Omental fat pad (tissue), 4 donors: ENCODE results near the gene KRTAP10-4. TPM values are rescaled to one million over a fixed set of nuclear protein-coding genes. Genes with fewer than 3 reads are reported as not detected.

Experiments used
- ATAC-seq: fragments of 150-250 bp; one replicate; pipeline ENCODE4 v1.9.1; 2016; ENCODE audit warnings: mild to moderate bottlenecking, moderate library complexity; ENCODE audit not compliant: low FRiP score
- DNase-seq: peaks from one replicate; pipeline ENCODE4 v3.0.0-alpha.2; 2019; ENCODE audit warnings: low spot score
- total RNA-seq, 4 donors: library from RNA; depleted of rRNA; stranded (reverse); fragments of >200 nt; gene quantifications; one replicate each; pipeline ENCODE4 v1.1.0, GENCODE V29; 2016
- TF ChIP-seq, protein P1 (sequence below), 3 donors: fragments of 450-650 bp; IDR thresholded peaks; one replicate each; pipeline ENCODE4 v1.5.1; 2016 to 2017; ENCODE audit warnings: antibody characterized with exemption in 3 of 3, mild to moderate bottlenecking in 3 of 3, moderate library complexity in 2 of 3

Gene KRTAP10-4
- total RNA-seq, 4 donors from 2014 or later = not detected

DNA sequence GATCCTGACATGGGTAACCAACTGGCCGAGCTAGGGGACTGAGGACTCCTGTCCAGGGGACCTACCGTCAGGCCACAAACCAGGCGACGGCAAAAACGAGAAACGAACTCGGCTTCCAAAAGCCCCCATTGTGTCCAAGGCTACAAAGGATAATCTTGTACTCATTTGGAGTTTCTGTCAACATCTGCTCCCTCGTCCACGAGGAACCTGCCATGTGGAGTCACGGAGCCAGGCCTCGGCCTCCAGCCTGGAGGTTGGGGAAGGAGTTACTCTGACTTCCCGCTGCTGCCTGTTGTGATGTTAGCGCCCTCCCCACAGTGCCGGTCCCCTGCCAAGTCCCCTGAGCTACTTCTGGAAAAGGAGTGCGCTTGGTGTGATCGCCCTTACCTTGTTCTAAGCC is 40.8 kb upstream of the KRTAP10-4 start:
- TF ChIP-seq, protein P1, sequence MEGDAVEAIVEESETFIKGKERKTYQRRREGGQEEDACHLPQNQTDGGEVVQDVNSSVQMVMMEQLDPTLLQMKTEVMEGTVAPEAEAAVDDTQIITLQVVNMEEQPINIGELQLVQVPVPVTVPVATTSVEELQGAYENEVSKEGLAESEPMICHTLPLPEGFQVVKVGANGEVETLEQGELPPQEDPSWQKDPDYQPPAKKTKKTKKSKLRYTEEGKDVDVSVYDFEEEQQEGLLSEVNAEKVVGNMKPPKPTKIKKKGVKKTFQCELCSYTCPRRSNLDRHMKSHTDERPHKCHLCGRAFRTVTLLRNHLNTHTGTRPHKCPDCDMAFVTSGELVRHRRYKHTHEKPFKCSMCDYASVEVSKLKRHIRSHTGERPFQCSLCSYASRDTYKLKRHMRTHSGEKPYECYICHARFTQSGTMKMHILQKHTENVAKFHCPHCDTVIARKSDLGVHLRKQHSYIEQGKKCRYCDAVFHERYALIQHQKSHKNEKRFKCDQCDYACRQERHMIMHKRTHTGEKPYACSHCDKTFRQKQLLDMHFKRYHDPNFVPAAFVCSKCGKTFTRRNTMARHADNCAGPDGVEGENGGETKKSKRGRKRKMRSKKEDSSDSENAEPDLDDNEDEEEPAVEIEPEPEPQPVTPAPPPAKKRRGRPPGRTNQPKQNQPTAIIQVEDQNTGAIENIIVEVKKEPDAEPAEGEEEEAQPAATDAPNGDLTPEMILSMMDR (IDR thresholded peaks at IDR 0.05) = no peak
- no peak for DNase-seq
- no peak for ATAC-seq

DNA sequence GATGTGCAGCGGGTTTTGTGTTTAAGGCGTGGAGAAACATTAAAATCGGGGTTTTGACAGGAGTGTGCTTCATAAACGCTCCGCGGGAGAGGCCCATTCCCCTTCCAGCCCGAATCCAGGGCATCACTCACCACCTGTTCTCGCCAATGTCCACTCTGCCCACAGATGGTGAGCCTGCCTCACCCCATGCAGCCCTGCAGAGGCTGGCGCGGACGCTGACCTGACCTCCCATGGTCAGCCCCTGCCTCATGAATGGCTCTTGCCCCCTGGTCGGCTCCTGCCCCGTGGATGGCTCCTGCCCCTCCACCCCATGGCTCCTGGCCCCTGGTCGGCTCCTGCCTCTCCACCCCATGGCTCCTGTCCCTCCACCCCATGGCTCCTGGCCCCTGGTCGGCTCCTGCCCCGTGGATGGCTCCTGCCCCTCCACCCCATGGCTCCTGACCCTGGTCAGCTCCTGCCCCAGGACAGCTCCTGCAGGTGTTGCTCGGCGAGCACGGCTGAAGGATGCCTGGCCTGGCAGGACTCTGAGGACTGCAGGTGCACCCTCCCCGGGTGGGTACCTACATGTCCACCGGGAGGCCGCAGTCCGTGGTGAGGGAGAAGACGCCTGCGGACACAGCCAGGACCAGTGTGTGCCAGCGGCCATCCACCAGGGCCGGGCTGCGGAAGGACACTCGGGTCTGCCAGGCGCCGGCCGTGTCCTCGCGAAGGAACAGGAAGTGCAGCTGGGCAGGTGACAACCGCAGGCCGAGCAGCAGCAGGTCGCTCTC is 40.2 kb upstream of the KRTAP10-4 start:
- DNase-seq = no peak
- no peak for ATAC-seq
- TF ChIP-seq, protein P1 (IDR thresholded peaks at IDR 0.05) = no peak

DNA sequence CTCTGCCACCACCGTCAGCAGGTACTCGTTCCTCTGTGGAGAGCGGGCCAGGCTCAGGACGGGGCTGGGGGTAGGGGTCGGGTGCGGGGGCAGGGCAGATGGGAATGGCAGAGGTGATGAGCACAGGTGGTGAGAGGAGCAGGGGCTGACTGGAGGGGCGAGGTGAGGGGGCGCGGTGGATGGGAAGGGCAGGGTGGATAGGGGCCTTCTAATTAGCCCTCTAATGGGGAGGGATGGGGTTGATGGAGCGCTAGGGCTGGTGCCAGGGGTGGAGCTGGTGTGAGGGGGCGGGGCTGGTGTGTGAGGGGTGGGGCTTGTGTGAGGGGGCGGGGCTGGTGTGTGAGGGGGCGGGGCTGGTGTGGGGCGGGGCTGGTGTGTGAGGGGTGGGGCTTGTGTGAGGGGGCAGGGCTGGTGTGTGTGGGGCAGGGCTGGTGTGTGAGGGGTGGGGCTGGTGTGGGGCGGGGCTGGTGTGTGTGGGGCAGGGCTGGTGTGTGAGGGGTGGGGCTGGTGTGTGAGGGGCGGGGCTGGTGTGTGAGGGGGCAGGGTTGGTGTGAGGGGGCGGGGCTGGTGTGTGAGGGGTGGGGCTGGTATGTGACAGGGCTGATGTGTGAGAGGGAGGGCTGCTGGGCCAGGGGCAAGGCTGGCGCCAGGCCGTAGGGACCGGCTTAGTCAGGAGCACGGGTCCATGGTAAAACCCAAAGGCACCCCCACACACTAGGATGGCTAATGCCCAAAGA is 39.5 kb upstream of the KRTAP10-4 start:
- TF ChIP-seq, protein P1 (IDR thresholded peaks at IDR 0.05) = no peak
- no peak for DNase-seq
- no peak for ATAC-seq

DNA sequence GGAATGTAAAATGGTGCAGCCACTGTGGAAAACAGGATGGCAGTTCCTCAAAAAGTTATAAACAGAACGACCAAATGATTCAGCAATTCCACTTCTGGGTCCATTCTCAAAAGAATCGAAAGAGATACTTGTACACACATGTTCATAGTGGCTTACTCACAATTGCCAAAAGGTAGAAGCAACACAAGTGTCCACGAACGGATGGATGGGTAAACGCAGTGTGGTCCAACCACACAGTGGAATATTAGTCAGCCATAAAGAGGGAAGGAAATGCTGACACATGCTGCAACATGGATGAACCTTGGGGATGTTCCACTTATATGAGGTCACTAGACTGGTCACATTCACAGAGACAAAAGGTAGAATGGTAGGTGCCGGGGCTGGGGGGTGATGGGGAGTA is 38.8 kb upstream of the KRTAP10-4 start:
- TF ChIP-seq, protein P1 (IDR thresholded peaks at IDR 0.05) = no peak
- no peak for ATAC-seq
- no peak for DNase-seq

DNA sequence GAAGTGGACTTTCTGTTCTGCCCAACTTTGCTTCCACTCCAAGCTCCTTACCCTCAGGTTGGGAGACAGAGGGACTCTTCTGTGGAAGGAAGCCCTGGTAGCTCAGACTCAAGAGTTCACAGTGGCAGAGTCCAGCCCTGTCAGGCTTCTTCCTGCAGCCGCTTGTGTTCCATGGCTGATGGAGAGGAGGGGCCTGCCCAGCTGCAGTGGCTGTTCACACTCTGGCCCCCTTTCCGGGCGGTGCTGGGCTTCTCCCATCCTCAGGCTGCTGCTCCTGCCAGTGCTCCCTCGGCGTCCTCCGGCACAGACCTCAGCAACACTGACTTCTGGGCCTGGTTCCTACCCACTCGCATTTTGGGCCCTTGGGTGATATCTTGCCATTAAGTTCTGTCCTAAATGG is 37.6 kb upstream of the KRTAP10-4 start:
- TF ChIP-seq, protein P1 (IDR thresholded peaks at IDR 0.05) = no peak
- DNase-seq (no peak), ATAC-seq (no peak)

DNA sequence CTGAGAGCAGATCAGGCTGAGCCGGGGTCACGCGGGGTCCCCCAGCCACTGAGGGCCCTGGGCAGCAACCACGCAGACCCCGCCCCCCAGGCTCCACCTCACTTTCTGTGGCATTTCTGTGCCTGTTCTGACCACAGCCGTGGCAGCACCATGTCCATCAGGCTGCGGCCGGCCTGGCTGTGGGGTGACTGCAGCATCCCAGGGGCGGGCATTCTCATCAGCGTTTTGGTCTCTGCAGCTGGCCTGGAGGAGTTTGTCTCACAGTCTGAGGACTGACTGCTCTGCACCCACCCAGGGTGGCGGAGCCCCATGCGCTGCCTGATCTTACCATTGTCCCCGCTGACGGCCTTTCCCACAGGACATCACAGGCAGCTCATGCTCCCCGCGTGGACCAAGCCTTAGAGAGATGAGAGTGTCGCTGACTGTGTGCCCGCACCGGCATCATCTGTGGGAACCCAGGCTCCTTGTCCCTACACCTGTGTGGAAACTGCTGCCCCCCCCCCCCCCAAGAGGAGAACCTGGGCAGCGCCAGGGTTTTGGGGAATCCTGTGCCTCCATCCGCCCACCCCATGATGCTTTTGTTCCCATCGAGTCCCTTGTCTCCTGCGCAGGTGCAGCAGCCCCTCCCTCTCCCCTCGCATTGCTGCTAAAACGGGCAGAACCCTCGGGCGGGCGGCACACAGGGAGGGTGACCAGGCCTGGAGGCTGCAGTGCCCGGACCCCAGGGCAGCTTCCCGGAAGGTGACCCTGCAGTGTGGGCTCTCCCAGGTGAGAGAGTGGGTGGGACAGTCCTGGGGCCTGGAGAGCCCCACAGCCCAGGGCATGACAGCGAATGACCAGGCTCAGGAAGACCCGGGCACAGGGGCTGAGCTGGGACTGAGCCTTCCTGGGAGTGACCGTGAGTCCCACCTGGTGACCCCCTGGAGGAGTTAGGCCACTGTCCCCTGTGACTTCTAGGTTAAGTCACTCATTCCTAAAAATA is 35.3 kb upstream of the KRTAP10-4 start:
- TF ChIP-seq, protein P1 (IDR thresholded peaks at IDR 0.05) = no peak
- DNase-seq (no peak), ATAC-seq (no peak)
